Measurements from ENCODE around the gene TWNK.
A peak's percentile ranks its signal among the peaks of the same experiment; 100 is the strongest.
"Not testable (repeated sequence)": the region's sequence is repeated elsewhere in the genome, so short reads cannot be mapped to it uniquely, and the experiment has no call there.

The TWNK gene

DNA sequence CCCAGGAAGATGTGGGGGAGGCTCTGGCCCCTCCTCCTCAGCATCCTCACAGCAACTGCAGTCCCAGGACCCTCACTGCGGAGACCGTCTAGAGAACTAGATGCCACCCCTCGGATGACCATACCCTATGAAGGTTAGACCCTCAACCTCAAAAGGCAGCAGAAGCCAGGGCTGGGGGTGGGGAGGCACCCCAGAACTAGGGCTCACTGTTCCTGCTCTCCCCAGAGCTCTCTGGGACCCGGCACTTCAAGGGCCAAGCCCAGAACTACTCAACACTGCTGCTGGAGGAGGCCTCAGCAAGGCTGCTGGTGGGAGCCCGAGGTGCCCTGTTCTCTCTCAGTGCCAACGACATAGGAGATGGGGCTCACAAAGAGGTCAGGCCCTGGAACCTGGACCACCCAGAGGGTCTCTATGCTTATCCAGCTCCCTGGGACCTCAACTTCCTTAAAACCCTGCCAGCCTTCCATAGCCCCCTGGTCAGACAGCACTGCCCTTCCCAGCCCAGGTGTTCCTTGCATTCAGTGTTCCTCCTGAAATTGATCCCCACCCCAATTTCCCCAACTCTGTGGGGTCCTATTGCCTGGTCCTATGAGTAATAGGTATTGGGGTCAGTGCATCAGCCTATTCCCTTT is 14.3 kb upstream of the TWNK start:
- no peak for DNase-seq (ENCODE audit: low spot score)

DNA sequence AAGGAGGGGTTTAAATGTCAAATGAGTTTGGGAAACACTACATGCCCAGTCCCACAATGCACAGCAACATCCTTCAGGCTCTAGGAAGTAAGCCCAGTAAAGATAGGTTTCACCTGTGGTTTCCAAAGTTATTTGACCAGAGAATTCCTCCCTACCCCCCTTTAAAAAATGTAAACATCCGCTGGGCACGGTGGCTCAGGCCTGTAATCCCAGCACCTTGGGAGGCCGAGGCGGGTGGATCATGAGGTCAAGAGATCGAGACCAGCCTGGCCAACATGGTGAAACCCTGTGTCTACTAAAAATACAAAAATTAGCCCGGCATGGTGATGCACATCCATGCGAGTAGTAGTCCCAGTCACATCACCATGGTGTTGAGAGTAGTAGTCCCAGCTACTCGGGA is 11.9 kb upstream of the TWNK start:
- DNase-seq (ENCODE audit: low spot score): not testable (repeated sequence)

DNA sequence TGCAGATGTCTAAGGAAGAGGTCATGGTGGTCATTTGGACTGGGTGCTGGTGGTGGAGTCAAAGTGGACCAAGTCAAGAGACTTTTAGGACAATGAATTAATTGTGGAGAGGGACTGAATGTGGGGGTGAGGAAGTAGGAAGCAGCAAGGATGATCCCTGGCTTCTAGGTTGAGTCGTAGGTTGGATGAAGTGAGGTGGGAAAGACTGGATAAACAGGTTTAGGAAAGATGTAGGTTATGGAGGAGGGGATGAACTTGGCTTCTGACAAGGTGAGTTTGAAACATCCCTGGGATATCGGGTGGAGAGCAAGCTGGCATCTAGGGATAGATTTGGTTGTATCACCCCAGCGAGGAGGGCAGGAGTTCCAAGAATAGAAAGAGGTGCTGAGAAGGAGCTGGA is 10.4 kb upstream of the TWNK start:
- no peak for DNase-seq (ENCODE audit: low spot score)

DNA sequence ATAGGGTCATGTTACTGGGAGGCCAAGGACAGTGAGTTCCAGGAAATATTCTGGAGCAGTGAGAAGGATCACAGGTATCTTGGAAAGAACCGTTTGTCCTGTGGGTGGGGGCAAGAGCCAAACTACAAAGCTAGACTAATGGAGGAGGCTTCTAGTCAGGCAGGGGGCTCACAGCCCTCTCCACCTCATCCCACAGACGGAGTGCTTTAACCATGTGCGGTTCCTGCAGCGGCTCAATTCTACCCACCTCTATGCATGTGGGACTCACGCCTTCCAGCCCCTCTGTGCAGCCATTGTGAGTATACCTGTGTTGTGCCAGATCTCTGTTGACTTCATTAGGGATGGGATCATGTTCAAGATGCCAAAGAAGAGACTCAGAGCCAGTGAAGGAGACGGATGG is 9.9 kb upstream of the TWNK start:
- no peak for DNase-seq (ENCODE audit: low spot score)

DNA sequence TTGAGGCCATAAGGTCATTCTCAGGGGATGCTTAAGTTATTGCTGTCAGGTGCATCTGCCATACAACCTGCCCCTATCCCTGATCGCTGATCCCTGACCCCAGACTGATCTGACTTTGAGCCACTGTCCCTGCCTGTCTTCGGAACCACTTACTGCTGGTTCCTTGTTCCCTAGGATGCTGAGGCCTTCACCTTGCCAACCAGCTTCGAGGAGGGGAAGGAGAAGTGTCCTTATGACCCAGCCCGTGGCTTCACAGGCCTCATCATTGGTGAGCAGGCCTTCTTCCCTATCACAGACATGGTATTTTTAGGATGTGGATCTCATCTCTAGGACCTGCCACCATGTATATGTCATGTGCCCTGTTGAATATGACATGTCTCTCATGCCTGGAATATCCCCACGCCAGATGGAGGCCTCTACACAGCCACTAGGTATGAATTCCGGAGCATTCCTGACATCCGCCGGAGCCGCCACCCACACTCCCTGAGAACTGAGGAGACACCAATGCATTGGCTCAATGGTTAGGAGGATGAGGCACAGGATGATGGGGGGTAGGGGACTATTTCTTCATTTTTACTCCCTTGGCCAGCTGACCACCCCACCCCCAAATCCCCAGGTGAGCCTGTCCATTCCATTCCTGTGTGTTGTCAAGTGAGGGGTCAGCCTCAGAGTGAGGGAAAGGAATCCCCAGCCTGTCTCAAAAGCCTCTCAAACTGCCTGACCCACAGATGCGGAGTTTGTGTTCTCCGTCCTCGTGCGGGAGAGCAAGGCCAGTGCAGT is 9.0 kb upstream of the TWNK start:
- DNase-seq (ENCODE audit: low spot score): no peak

DNA sequence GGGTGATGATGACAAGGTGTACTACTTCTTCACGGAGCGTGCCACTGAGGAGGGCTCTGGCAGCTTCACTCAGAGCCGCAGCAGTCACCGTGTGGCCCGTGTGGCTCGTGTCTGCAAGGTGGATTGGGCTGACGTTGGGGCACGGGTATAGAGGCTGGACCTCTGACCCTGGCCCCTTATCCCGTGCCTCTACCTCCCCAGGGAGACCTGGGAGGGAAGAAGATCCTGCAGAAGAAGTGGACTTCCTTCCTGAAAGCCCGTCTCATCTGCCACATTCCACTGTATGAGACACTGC is 8.5 kb upstream of the TWNK start:
- no peak for DNase-seq (ENCODE audit: low spot score)

DNA sequence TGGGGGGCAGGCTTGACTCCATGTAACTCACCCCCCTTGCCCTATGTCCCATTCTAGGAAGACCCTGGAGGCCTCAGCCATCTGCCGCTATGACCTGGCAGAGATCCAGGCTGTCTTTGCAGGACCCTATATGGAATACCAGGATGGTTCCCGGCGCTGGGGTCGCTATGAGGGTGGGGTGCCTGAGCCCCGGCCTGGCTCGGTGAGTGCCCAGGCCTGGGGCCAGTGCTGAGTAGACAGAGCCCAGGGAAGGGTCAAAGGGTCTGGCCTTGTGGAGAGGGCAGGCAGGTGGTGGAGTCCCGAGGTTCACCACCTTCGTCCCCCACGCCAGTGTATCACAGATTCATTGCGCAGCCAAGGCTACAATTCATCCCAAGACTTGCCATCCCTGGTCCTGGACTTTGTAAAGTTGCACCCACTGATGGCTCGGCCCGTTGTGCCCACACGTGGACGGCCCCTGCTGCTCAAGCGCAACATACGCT is 7.5 kb upstream of the TWNK start:
- no peak for DNase-seq (ENCODE audit: low spot score)

DNA sequence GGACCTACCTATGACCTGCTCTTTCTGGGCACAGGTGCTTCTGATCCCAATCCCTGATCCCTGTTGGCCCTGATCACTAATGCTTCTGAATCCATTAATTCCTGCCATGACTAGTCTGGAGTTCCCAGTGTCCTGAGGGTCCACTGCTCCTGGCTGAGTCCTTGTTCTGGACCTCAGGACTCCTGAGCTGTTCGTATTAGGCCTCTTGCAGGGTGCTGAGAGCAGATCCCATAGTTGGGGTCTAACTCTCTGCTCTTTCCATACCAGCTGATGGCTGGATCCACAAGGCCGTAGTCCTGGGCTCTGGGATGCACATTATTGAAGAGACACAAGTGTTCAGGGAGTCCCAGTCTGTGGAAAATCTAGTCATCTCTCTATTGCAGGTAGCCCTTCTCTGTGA is 7.0 kb upstream of the TWNK start:
- no peak for DNase-seq (ENCODE audit: low spot score)

DNA sequence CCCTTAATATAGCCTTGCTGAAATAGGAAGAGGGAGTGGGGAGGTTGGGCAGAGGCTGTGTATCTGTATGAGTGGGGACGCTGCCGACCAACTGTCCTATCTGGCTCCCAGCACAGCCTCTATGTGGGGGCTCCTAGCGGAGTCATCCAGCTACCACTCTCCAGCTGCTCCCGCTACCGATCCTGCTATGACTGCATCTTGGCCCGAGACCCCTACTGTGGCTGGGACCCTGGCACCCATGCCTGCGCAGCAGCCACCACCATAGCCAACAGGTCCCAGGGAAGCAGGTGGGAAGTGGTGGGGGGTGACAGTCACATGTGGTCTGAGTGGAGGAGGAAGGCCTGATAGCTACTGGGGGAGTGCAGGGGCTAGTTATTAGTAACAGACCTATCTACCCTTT is 6.6 kb upstream of the TWNK start:
- DNase-seq (ENCODE audit: low spot score): no peak

DNA sequence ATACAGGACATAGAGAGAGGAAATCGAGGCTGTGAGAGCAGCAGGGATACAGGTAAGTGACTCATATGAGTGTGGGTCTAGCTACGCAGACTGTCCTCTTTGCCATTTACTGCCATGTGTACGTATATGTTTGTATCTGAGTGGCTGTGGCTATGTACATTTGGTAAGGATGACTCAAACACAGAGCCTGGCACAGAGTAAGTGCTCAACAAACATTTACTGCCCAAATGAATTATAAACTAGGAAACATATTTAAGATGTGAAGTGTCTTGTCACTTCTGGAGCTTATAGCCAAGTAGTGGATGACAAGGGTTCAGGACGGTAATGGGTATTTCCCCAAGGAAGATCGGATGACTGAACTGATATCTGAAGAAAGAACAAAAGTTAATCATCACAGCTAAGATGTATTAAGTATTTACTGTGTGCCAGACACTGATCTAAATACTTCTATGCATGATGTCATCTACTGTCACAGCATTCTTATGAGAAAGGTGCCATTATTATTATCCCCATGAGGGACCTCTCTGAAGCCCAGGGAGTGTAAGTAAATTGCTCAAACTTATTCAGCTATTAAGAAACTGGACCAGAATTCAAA is 6.1 kb upstream of the TWNK start:
- no peak for DNase-seq (ENCODE audit: low spot score)

DNA sequence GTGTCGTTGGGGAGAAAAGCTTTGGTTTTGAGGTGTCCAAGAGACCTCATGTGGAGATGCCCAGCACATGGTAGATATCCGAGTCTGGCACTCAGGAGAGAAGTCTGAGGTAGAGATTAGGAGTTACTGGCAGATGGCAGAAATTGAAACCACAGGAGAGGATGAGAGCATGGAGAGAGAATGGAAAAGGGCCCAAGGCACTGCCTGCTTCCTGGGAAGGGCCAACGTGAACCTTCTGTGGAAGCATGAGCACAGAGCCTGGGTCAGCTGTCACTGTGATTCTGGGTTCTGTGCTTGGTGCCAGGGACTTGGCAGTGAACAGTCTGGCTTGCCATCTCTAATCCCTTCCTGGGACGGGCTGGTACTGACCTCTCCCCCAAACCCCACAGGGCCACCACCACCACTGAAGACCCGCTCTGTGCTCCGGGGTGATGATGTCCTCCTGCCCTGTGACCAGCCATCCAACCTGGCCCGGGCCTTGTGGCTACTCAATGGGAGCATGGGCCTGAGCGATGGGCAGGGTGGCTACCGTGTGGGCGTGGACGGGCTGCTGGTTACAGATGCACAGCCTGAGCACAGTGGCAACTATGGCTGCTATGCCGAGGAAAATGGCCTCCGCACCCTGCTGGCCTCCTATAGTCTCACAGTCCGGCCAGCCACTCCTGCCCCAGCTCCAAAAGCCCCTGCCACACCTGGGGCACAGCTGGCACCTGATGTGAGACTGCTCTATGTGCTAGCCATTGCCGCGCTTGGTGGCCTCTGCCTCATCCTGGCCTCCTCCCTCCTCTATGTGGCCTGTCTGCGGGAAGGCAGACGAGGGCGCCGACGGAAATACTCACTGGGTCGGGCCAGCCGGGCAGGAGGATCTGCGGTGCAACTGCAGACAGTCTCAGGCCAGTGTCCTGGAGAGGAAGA is 4.2 kb upstream of the TWNK start:
- no peak for DNase-seq (ENCODE audit: low spot score)

DNA sequence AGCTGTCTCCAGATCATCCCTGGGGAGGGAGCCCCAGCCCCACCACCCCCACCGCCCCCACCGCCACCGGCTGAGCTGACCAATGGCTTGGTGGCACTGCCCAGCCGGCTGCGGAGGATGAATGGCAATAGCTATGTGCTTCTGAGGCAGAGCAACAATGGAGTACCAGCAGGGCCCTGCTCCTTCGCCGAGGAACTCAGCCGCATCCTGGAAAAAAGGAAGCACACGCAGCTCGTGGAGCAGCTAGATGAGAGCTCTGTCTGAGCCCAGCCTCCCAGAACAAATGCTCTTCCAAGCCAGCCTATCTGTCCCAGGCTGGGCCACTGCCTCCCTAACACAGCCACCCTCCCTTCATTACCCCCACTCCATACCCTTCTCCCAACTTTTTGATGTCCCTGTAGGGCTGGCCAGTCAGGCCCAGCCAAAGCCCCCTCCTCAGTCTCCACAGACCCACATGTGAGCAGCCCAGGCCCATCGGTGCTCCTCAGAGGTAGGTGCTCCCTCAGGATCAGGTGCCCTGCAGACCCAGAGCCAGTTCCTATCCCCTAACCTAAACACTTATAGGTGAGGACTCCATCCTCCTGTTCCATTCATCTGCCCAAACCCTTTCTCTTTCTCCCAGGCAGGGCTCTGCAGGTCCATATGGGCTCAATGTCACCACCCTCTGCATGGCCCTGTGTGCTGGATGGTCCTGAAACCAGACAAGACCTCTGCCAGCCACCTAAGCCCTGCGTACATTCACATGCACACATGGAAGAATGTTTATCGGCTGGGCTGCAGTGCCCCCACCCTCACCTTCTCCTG is 3.3 kb upstream of the TWNK start:
- no peak for DNase-seq (ENCODE audit: low spot score)

DNA sequence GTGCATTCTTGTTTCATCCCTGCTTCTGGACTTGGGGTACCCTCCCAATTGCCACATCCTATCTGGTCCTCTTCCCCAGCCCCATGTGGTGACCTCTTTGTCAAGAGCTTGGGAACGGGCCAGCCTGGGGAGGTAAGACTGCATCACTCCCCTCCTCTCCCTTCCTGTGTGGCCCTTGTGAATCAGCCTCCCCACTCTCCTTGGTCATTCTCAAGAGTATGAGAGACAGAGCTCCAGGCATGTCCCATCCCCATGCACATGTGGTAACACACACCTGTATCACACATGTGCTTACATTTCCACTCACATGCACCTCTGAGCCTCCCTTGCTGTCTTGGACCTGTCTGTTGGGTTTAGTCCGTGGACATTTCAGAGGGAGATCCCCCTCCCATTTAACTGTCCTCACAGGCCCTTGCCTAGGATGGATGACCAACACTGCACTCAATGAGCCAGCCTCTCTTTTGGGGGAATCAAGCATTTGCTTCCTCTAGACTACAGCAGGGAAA is 2.6 kb upstream of the TWNK start:
- no peak for DNase-seq (ENCODE audit: low spot score)

DNA sequence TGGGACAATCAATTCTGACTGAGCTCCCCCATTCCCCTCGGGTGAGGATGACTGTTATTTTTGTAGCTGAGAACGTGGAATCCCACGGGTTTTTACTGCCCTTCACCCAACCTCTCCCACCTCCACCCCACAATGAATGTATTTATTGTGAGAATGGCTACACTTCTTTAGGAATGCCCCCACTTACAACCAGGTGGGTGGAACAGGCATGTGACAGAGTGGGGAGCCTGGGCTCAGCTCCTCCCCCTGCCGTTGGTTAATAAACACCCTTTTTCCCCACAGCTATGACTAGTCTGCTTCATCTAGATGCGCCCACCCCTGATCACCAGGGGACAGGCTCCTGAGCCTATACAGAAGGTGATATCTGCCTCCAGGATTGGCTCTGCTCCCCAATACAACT is 2.0 kb upstream of the TWNK start:
- no peak for DNase-seq (ENCODE audit: low spot score)

DNA sequence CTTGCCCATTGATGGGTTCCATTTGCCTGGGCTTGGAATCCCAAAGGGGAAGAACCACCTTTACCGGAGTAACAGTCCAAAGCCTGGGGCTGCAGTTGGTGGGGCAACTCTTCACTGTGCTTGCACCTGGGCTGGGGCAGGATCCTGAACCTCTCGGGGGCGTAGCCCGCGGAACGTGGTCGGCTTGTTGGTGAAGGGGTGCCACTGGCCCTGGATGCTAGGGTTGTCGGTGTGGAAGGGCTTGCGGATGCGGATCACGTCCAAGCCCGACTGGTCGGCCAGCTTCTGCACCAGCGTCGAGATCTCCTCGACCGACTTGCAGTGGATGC is 756 bp upstream of the TWNK start:
- DNase-seq (ENCODE audit: low spot score): no peak

DNA sequence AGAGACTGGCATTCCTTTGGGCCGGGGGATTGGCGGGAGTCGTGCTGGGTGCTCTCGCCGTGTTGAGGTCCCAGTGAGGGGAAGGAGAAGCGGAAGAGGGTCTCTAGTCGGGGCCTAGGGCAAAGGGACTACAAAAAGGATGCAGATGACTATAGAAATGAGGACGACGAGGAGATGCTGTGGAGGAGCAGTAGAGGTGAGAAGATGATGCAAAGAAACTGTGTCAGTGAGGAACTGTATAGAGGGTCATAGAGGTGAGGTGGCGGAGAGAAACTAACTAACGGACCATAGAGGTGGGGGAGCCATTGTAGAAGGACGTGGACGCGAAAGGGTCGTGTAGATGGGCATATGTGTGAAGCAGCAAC is 324 bp downstream of the TWNK start:
- no peak for DNase-seq (ENCODE audit: low spot score)

DNA sequence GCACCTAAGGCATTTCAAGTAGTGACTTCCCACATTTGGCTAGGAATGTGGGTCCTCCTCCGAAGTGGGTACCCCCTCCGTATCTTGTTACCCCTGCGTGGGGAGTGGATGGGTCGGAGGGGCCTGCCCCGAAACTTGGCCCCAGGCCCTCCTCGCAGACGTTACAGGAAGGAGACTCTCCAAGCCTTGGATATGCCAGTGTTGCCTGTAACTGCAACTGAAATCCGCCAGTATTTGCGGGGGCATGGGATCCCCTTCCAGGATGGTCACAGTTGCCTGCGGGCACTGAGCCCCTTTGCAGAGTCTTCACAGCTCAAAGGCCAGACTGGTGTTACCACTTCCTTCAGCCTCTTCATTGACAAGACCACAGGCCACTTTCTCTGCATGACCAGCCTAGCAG is 823 bp downstream of the TWNK start:
- no peak for DNase-seq (ENCODE audit: low spot score)

DNA sequence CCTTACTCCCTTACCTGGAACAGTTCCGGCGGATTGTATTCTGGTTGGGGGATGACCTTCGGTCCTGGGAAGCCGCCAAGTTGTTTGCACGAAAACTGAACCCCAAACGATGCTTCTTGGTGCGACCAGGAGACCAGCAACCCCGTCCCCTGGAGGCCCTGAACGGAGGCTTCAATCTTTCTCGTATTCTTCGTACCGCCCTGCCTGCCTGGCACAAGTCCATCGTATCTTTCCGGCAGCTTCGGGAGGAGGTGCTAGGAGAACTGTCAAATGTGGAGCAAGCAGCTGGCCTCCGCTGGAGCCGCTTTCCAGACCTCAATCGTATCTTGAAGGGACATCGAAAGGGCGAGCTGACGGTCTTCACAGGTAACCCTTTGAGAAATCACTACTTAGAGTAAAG is 1.7 kb downstream of the TWNK start:
- DNase-seq (ENCODE audit: low spot score): no peak

DNA sequence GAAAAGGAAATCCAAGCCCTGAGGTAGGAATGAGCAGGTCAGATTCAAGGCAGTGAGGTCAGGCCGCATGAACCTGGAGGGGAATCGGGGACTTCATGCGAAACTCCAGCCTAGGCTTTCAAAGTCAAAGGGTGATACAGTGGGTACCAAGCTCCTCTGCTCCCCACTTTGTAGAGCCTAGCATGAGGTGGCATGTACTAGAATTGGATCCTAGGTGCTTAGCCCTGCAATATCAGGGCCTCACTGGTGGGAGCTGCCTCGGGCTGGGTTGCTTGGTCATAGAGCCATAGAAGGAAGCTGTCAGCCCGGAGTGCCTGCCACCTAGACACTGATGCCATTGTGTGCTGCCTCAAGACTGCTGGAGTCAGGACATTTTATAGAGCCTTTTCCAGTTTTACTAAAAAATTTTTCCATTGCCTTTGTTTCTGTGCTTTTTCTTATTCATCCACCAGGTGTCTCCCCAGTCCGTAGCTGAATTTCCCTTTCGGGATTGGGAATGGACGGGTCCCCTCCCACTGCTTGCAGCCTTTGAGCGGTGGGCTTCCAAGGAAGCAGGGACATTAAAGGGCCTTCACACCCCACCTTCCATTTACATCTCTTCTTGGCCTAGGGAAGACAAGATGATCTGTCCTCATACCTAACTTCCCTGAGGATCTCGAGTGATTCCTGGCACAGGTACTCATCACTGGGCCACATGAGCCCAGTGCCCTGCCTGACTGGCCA is 6.8 kb downstream of the TWNK start:
- no peak for DNase-seq (ENCODE audit: low spot score)

DNA sequence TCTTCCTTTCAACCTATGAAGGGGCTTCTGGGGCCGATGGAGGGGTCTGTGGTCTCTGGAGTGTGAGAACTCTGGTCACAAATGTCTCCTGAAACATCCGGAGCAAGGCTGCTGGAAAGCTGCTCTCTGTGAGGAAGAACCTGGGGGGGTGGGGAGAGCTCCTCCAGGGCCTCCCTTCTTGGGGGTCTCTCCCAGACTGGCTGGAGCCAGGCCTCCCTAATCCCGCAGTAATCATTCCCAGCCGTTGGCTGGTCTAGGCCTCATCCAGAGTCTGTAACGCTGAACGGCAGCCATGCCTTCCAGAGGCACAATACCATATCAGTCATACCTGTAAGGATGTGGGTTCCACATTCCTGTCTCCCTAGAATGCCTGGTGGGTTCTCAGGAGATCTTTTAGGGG is 7.8 kb downstream of the TWNK start:
- DNase-seq (ENCODE audit: low spot score): no peak

DNA sequence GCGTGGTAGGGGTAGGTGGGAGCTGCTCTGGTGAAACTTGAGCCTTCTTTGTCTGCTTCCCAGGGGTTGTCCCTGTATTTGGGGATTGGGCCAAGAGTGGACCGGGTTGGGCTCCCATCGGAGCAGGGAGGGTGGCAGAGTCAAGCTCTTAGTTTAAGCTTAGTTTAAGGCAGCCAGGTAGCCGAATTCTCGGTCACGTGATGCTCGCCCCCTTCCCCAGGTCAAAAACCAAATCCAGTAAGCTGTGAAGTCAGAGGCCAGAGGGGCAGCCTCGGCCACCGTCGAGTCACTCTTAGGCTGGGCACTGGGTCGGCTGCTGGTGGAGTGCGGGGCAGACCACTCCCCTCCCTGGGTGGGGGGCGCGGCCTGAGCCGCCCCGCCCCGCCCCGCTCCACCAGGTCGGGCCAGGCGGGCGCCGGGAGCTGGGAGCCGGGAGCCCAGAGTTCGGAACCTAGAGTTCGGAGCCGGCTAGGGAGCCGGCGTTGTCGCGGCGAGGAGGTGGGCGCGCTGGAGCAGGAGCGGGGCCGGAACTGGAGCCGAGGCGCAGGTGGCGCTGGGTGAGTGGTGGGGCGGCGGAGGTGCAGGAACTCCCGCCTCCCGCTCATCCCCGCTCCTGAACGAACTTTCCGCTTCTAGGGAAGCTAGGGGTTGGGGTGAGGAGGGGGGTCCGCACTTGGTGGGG is 9.5 kb downstream of the TWNK start:
- DNase-seq (ENCODE audit: low spot score): peak; percentile 18

Data from CD4-positive, alpha-beta T cell treated with Interleukin-6 at 100 ng/mL for 8 hours (primary cell).